ENCODE results near the gene POLR2B.
"Not testable (repeated sequence)": the region's sequence is repeated elsewhere in the genome, so short reads cannot be mapped to it uniquely, and the experiment has no call there.

The POLR2B gene

DNA sequence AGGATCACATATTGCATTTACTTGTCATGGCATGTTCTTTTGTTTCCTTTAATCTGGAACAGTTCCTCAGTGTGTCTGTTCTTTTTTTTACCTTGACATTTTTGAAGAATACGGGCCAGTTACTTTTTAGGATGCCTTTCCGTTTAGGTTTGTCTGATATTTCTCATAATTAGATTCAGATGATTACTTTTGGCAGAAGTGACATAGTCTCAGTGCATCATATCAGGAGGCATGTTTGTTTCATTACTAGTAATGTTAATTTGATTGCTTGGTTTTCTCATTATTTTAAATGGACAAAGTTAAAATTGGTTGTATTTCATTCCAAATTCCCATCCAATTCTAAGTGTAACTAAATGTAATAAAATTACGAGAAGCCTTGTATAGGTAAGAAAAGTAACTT is 8.3 kb downstream of the POLR2B start:
- no peak for DNase-seq (ENCODE audit: low read depth, low spot score)

DNA sequence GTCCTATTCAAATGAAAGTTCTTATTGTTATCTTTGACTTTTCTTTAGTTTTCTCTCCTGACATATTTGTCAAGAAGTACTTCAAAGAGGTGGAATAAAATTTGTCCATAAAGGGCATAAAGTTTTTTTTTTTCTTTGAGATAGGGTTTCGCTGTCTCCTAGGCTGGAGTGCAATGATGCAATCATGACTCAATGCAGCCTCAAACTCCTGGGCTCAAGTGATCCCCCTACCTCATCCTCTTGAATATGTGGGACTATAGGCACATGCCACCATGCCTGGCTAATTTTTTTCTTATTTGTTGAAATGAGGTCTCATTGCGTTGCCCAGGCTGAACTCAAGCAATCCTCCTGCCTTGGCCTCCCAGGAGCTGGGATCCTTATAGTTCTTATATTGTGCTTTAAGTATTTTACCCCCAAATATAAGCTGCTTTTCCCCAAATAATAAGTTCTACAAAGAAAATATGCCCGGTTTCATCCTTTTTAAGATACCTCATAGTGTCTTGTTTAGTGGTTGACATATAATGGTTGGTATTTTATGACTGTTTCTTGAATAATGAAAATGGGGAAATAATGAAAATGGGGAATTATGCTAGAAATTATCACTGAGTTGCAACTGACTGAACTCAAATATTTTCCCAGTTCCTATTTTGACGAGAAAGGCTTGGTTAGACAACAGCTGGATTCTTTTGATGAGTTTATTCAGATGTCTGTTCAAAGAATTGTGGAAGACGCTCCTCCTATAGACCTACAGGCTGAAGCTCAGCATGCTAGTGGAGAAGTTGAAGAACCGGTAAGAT is 11.6 kb downstream of the POLR2B start:
- DNase-seq (ENCODE audit: low read depth, low spot score) = no peak

DNA sequence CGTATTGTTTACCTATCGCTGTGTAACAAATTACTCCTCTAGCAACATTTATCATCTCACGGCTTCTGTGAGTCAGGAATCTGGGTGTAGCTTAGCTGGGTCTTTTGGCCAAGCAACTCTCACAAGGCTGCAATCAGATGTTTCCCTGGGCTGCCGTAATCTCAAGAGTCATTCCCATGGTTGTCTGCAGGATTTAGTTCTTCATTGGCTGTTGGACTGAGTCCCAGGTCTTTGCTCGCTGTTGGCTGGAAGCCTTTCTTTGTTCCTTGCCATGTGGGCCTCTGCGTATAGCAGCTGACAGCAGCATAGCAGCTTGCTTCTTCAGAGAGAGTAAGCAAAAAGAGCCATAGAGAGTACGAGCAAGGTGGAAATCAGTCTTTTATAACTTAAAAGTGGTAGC is 16.8 kb downstream of the POLR2B start:
- DNase-seq (ENCODE audit: low read depth, low spot score) = no peak

DNA sequence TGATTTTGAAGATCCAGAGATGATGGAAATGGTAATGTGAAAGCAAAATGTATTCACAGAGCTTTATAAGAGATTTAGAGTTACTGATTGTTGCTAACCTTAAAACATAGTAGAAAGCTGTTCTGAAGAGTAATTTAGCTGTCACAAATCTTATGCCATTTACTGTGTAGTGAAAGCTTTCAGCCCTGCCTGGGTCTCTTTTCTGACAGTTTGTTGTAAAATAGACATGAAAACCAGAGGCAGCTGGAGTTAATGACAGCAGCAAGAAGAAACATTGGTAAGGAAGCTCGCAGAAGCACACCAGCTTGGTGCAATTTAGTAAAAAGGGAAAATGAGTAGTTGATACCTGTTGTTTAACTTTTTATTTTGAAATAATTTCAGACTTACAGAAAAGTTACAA is 21.1 kb downstream of the POLR2B start:
- DNase-seq (ENCODE audit: low read depth, low spot score) = no peak

DNA sequence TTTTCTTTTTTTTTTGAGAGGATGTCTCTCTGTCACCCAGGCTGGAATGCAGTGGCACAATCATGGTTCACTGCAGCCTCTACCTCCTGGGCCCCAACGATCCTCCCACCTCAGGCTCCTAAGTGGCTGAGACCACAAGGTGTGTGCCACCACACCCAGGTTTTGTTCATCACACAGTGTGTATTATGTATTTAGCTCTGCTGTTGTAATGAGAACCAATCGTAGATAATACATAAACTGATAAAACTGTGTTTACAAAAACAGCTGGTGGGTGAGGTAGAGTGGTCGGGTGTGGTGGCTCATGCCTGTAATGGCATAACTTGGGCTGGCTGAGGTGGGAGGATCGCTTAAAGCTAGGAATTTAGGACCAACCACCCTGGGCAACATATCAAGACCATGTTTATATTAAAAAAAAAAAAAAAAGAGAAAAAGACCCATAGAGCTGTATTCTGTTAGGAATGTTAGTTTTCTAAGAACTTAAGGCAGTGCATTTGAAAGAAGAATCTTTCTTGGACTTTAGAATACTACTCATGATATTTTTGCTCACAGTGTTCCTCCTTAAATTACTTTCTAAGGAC is 34.9 kb downstream of the POLR2B start:
- DNase-seq (ENCODE audit: low read depth, low spot score) = no peak

DNA sequence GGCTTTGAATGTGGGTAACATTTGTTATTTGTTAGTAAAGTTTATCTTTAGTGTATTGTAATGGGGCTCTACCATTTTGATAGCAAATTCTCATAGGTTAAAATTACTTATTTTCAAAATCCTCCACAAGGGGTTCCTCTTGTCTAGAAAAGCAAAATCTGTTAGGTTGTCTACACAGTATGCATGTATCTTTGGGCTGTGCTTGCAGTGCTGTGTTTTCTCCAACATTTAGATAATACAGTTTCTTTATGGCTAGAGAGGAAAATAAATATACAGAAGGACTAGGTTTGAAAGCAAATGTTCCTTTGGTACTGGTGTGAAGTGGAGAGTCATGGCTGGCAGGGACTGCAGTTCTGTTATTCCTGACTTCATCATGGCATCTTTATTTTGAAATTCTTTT is 40.3 kb downstream of the POLR2B start:
- no peak for DNase-seq (ENCODE audit: low read depth, low spot score)

DNA sequence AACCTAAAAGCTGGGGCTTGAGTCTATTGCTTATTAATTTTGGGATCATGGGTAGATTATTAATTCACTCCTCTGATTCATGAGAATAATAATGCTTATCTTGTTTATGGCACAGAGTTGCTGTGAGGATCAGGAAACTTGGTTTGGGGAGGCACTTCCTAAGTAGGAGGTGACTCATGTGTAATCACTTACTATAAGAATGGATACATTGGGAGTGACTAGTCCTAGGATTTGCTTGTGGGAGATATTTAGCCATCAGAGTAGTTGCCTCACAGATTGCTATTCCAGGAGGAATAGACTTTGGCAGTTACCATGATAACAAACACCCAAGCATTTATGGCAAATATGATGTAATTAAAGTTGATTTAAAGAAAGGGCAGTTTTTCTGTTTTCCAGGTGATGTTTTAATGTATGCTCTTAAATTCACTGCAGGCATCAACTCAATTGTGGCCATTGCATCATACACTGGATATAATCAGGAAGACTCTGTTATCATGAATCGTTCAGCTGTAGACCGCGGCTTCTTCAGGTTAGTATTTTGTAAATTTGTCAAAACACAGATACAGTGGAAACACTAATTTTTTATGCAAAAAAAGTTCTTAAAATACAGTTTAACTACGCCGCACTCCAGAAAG is 41.9 kb downstream of the POLR2B start:
- DNase-seq (ENCODE audit: low read depth, low spot score) = no peak

DNA sequence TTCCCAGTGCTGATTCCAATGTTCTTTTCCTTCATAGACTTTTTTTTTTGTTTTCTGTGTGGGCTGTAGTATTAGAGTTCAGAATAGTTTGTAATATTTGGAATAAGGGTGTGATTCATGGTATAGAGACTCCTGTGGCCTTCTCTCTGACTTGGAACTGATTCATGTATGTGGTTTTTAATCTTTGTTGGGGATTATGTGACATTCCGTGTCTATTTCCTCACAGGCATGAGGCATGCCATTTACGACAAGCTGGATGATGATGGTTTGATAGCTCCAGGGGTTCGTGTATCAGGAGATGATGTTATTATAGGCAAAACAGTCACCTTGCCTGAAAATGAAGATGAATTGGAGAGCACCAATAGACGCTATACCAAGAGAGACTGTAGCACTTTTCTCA is 44.4 kb downstream of the POLR2B start:
- DNase-seq (ENCODE audit: low read depth, low spot score) = no peak

DNA sequence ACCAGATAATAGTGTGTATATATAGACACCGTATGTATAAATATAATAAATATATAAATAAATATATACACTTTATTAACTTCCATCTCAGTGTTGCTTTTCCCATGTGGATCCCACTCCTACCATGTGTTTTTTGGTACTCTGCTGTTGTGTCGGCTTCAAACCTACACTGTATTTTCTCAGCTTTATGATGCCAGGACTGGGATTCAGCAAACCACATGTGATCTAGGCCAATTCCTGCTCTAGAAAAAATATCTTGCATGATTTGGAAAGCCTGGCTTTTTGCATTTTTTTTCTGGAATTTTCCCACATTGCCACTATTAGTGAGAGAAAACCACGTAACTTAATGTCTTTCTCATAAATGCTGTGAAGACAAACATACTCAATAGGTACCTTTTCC is 55.8 kb downstream of the POLR2B start:
- no peak for DNase-seq (ENCODE audit: low read depth, low spot score)

DNA sequence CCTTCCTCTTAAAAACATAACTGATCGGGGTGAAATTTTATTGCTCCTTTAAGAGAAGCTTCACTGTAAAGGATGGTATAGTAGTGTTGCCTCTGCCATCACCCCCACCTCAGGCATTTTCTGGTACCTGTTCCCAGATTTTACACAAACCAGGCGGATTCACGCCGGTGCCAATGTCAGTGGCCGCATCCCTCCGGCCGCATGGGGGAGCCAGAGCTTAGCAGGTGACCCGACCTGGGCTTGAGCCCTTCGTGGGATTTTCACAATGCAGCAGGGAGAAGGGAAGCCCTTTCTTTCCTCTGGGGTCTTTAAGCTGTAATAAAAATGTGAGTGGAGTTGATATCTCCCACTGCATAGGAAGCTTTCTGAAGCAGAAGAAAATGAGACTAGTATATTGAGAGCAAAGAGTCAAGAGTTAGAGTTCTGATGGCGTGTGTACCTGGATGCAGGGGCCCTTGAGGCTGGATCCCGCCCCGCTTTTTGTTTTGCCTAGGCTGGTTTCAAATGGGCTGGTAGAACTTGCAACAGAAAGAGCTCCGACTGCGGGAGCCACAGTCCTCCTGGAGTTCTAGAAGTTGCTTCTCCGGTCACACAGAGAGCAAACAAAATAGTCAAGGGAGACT is 59.4 kb downstream of the POLR2B start:
- DNase-seq (ENCODE audit: low read depth, low spot score) = no peak

DNA sequence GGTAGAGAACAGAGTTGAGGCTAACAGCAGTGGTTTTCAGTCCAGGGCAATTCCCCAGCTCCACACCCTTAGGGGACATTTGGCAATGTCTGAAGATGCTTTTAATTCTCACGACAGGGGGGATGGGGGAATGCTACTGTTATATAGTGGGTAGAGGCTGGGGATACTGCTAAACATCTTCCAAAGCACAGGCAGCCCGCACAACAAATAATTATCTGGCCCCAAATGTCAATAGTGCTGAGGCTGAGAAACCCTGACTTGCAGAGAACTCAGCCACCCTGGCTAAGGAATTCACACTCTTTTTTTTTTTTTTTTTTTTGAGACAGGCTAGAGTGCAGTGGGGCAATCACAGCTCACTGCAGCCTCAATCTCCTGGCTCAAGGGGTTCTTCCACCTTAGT is 60.6 kb downstream of the POLR2B start:
- DNase-seq (ENCODE audit: low read depth, low spot score) = no peak

DNA sequence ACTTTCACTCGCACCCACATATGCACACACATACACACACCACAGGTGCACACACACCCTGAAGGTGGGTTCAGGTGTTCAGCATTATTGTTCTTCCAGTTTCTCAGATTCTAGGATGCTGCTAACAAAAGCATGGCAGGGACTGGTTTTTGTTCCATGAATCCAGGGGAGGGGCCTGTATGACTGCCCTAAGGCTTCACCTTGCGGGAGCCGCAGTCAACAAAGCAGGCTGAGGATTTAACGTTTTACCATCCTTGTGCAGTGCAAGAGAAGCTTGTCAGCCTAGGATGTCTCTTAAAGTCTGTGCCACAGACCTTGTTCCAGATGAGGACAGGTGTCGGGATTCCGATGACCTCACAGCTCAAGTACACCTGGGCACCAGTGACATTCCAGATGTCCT is 61.8 kb downstream of the POLR2B start:
- DNase-seq (ENCODE audit: low read depth, low spot score) = no peak

DNA sequence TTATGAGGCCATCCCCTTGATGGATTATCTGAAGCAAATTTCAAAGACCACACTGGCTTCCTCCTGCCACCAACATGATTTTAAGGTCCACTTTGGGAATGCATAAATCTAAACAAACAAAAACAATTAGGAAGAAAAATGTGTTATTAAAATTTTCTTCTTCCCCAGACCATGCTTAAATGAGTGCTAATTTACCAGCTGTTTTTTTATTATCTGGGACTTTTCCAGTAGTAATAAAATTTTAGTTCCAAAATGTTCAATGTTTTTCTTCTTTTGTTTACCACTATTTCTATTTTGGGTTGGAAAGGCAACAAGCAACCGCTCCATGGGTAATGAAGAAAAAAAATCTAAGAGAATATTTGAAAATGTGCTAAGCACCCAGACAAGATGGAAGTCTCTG is 62.3 kb downstream of the POLR2B start:
- no peak for DNase-seq (ENCODE audit: low read depth, low spot score)

DNA sequence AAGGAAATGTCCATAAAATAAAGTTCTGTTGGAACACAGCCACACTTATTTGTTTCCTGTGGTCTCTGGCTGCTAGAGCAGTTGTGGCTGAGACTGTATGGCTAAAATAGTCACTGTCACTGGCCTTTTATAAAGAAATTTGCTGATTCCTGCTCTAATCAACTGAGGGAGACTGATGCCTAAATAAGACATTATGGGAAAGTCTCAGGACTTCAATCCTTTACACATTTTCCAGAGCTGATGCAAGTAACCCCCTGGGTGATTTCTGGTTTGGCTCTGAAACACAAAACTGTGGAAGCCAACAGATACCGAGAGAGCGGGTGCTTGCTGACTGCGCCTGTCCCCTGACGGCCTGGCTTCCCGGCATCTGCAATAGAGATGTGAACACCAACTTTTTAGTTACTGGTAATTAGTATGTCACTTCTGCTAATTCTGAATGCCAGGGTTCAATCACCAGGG is 64.0 kb downstream of the POLR2B start:
- no peak for DNase-seq (ENCODE audit: low read depth, low spot score)

DNA sequence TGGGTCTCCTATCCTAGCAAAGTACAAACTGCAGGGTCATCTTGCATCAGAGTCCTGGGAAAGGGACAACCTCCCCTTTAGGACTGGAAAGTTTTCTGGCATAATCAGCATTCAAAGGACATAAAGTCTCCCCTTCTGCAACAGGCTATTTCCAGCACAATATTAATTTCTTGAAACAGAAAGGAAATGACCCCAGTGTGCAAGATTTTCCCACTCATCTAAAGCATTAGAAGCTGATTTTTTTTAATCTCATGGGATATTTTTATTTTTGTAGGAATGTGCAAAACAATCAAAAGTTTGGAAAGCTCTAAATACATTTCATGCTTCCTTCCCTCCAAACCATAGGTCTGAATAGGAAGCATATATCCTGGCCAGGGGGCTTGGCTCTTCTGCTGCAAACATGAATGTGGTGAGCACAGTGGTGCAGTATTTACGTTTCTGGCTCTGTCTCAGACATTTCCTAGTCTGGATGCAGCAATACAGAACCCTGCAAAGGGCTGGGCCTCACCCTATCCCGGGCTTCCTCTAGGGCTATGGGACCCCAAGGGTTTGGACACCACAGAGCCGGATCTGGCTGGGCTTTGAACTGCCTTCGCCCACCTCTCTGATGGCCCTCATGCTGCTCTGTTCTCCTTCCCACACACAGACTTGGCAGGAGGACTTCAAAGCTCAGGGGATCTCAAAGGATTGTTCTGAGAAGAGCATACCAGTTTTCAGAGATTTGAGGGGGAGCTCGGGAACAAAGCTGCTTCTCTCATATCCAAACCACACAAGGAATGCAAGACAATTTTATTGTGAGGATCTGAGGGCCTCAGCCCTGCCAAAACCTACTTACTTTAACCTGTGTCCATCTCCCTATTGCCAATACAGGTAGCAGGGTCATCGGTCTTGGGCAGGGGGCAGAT is 64.9 kb downstream of the POLR2B start:
- DNase-seq (ENCODE audit: low read depth, low spot score) = no peak

DNA sequence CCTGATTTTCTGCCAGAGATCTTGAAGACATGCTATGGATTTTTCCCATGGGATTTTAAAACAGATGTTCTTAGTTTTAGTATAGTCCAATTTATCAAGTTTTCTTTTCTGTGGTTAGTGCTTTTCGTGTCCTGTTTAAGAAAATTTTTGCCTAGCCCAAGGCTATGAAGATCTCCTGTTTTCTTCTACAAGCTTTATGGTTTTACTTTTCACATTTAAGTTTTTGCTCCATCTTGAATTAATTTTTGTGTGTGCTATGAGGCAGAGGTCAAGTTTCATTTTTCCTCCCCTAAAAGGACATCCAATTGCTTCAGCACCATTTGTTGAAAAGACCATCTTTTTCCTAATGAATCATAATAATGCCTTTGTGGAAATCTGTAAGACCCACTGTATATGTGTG is 65.6 kb downstream of the POLR2B start:
- no peak for DNase-seq (ENCODE audit: low read depth, low spot score)

DNA sequence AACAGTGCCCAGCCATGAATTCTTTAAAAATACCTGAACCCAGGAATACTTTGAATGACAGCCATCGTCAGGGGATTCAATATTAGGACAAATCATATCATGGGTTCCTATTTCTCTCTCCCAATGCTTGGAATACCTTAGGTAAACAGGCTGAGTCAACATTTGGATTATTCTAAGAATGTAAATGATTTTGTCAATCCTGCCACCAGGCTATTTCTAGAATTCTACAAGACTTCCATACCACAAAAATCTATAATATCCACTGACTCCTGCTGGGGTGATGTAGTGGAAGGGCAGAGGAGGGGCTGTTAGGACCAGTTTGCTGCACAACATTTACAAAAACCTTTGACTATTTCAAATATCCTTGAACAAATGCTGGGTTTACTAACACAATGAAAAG is 66.3 kb downstream of the POLR2B start:
- DNase-seq (ENCODE audit: low read depth, low spot score) = no peak

DNA sequence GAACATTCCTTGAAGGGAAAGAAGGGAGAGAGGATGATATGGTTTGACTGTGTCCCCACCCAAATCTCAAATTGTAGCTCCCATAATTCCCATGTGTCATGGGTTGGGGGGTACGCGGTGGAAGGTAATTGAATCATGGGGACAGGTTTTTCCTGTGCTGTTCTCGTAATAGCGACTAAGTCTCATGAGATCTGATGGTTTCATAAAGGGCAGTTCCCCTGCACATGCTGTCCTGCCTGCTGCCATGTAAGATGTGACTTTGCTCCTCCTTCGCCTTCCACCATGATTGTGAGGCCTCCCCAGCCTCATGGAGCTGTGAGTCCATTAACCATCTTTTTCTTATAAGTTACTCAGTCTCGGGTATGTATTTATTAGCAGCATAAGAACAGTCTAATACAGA is 68.3 kb downstream of the POLR2B start:
- not testable (repeated sequence) for DNase-seq (ENCODE audit: low read depth, low spot score)

DNA sequence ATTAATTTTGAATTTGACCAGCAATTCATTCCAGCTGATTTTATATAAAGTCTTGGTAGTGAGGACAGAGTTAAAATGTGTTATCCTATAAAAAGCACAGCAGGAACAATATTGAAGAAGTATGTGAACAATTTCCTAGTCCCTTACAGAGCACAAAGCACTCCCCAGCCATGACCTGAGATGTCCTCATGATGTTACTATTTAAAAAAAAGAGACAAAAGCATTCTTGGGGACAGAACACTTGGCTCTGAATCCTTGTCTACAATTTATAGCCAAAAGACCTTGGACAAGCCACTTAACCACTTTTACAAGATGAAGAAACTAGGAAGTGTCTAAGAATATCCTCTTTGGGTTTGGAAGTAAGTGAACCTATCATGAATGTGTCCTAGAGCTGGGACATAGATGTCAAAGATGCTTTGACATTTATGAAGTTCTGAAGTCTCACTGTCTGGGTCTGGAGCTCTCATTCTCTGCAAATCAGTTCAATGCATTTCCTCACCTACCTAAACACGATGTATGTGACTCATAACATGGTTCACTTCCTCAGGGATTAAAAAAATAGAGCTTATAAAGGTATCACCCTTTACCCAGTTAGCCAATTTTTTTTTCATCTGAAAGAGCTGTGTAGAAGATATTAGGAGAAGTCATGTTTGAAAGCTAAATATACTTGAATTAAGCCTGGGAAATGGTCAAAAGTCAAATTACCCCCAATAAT is 70.1 kb downstream of the POLR2B start:
- no peak for DNase-seq (ENCODE audit: low read depth, low spot score)

DNA sequence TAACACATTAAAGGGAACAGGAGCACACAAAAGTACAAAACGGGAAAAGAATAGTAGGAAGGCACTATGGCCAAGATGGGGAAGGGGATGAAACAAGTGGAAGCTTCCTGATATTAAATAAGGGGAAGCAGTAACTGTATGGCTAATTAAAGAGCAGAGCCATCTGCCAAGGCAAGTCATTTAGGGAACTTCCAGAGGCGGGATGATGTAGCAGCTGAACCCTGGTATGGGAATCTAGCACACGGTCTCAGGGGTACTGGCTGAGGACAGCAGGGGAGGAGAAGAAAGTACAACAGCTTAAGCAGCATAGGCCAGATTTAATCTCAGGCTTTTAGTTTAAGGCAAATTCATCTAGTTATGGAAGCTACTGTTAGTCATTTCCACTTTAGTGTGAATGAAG is 72.4 kb downstream of the POLR2B start:
- DNase-seq (ENCODE audit: low read depth, low spot score) = no peak

DNA sequence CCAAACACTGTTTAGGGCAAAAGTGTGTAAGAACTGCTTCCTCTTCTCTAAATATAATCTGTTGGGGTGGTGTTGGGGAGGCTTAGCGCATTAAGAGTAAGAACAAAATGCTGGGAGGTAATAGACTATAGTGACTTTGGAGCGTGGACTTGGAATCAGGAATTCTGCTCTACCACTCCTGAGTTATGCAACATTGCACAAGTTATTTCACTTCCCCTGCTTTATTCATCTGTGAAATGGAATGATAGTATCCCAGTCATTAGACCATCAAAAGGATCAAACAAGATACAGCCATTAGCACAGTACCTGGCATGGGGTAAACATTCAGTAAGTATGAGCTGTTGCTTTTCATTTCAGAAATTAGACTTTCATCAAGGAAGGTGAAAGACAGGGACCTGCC is 72.8 kb downstream of the POLR2B start:
- no peak for DNase-seq (ENCODE audit: low read depth, low spot score)
